Colon (tissue), 2 donors: Measurements from ENCODE around the gene TRIAP1.
"Not testable (repeated sequence)": the region's sequence is repeated elsewhere in the genome, so short reads cannot be mapped to it uniquely, and the experiment has no call there.

Source experiments
- FAIRE-seq: peaks from 2 replicates; lab custom pipeline; 2012; peaks lifted over from hg19 to GRCh38; lab: Jason Lieb, UNC
- donor health status: control.
- donor health status: control.

The TRIAP1 gene

DNA sequence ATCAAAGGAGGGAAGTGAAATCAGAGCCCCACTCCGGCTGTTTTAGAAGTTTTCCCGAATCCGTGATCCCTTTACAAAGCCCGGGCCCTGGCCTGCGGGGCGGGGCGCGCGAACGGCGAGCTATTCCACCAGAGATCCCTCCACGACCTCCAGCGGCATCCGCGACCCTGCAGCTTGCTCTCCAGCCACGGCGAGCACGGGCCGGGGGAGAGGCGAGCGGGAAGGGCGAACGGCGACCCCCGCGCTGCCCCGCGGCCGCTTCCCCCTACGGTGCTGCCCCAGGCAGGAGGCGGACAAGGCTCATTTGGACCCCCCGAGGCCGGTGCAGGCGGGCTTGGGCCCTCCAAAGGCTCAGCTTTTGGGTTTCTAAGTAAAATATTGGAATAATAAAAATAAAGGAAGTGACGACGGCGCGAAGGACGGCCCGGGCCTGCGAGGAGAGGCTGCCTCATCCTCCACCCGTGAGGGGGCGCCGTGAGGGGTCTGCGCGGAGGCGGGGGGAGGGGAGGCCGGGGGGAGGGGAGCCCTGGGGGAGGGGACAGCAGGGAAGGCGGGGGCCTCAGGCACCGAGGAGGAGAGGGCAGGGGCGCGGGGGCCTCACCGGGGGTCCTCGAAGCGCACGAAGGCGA lies 22.8 kb upstream of the TRIAP1 start:
- FAIRE-seq = no peak

- no peak for FAIRE-seq
Observed at GRCh38 chr12:120468325-120468820, 22.2 kb upstream of the TRIAP1 start.

DNA sequence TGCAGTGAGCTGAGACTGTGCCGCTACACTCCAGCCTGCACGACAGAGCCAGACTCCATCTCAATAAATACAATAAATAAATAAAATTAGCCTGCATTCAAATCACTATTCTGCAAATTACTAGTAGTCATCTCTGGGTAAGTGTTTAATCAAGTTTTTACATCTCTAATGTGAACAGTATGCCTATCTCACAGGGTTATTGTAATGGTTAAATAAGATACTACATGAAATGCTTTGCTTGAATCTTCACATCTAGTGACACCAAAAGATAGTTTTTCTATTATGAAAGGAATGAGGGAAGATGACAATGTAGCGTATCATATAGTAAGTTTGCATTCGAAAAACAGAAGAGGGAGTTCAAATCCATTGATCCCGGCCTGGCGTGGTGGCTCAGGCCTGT lies 21.3 kb upstream of the TRIAP1 start:
- no peak for FAIRE-seq

DNA sequence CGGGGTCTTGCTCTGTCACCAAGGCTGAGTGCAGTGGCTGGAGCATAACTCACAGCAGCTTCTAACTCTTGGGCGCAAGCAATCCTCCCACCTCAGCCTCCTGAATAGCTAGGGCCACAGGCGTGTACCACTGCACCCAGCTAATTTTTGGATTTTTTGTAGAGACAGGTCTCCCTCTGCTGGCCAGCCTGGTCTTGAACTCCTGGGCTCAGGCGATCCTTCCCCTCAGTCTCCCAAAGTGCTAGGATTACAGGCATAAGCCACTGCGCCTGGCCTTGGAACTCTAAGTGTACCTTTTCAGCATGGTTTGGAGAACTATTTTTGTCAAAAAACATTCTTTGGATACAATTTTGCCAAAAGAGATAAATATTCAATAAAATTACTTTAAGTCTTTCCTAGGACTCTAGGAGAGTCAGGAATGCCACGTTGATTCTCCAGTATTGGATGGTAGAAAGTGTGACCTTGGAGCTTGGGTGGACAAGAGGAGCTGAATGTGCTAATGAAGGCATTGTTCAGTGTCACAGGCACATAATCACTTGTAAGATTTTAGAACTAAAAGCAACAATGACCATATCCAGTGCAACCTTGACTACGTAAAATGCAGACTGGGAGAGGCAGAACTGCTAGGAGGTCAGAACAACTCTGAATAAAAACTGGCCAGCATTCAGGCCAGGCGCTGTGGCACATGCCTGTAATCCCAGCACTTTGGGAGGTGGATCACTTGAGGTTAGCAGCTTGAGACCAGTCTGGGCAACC lies 20.6 kb upstream of the TRIAP1 start:
- no peak for FAIRE-seq

- FAIRE-seq = no peak
Observed at GRCh38 chr12:120465756-120466155, 19.6 kb upstream of the TRIAP1 start.

- FAIRE-seq = no peak
Observed at GRCh38 chr12:120463712-120464111, 17.5 kb upstream of the TRIAP1 start.

- FAIRE-seq = no peak
Observed at GRCh38 chr12:120462099-120462640, 16.0 kb upstream of the TRIAP1 start.

- FAIRE-seq = no peak
Observed at GRCh38 chr12:120460157-120460556, 14.0 kb upstream of the TRIAP1 start.

GRCh38 chr12:120457133-120457532 lies 10.9 kb upstream of the TRIAP1 start:
- no peak for FAIRE-seq

GRCh38 chr12:120455302-120455701 lies 9.1 kb upstream of the TRIAP1 start:
- FAIRE-seq = no peak

DNA sequence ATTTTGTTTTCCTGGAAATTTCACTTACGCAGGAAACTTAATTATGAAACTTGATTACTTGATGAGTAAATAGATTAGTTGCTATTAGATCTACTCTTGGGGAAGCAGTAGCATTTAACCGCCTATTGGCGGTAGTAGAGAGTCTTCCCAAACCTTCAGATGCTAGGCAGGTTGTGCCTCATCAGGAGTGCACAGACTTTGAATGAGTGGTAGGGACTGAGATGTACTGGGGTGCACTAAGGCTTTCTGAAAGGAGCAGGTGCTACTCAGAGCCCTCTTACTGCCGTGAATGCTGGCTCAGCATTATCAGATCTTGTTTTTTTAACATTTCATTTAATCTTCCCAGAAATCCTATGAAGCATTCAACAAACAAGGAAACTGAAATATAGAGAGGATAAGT lies 7.8 kb upstream of the TRIAP1 start:
- FAIRE-seq = no peak

- FAIRE-seq = no peak
Observed at GRCh38 chr12:120453060-120453750, 7.0 kb upstream of the TRIAP1 start.

DNA sequence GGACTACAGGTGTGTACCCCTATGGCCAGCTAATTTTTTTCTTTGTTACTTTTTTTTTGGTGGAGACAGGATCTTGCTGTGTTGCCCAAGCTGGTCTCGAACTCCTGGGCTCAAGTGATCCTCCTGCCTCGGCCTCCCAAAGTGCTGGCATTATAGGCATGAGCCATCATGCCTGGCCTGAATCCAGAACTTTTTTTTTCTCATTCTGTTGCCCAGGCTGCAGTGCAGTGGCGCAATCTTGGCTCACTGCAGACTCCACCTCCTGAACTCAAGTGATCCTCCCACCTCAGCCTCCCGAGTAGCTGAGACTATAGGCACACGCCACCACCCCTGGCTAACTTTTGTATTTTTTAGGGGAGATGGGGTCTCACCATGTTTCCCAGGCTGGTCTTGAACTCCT lies 6.3 kb upstream of the TRIAP1 start:
- FAIRE-seq = not testable (repeated sequence)

- FAIRE-seq = no peak
Observed at GRCh38 chr12:120447992-120448391, 1.8 kb upstream of the TRIAP1 start.

GRCh38 chr12:120446844-120447178 lies 627 bp upstream of the TRIAP1 start:
- not testable (repeated sequence) for FAIRE-seq

DNA sequence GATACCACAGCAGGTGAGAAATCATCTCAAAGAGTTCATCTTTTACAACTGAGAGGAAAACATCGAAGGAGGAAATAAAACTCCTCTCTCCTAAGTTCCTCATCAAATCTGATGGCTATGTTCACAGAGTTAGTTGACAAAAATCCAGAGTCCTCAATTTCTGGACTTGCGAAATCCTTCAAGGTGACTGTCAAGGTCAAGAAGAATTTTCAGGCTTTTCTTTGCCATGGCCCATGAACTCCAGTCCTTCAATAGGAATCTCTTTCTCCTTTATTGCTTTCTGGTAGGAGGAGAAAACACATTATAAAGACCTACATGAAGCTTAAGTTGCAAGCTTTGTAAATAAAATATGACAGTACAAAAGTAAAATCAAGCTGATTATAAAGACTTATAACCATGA lies 1.5 kb downstream of the TRIAP1 start:
- no peak for FAIRE-seq

DNA sequence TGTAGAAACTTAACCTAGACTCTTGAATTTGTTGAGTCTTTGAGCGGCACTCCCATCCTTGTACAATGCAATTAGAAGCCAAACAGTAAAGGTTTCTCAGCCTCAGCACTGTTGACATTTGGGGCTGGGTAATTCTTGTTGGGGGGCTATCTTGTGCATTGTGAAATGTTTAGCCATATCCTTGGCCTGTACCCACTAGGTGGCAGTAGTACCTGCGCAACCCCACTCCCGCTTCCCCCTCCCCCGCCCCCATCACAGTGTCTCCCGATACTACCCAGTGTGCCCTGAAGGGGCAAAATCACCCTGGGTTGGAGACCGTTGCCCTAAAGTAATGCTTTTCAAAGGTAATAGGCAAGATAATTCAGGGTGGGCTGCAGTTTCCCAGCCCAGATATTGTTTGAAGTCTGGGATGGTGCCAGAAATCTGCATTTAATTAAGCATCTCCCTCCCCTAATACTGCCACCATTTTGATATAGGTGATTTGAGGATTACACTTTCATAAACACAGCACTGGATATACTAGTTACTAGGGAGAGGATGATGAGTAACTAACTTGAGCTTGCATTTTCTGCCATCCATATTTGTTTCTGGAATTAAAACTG lies 6.4 kb downstream of the TRIAP1 start:
- no peak for FAIRE-seq

DNA sequence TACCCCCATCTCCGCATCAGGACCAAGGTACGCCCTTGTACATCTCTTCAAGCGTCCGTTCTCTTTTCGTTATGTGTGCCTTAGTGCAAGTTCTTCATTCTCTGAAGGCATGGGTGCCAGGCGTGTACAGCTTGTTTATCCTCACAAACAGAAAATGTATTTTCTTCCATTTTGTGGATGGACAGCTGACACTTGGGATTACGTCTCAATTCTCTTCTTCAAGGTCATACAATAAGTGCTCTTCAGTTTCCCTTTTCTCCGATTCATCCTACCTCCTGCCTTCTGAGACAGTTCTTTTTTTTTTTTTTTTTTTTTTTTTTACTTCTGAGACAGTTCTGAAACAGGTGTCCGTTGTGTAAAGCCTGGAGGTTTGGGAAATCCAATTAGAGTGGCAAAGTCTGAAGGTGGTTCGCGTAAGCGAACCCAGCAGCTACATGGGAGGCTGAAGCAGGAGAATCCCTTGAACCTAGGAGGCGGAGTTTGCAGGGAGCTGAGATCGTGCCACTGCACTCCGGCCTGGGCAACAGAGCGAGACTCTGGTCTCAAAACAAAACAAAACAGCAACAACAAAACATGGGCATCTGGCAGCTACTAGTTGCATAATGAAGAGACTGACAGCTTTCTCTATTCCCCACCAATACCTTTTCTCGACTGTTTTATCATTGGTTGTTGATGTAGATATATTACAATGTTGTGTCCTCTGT lies 7.5 kb downstream of the TRIAP1 start:
- no peak for FAIRE-seq

GRCh38 chr12:120437735-120438494 lies 8.3 kb downstream of the TRIAP1 start, which contains the start of gene COX6A1:
Gene COX6A1 (plus strand): TSS chr12:120438113. CDS start chr12:120438127, 14 bp downstream.
- FAIRE-seq = no peak

GRCh38 chr12:120432772-120433525 lies 13.2 kb downstream of the TRIAP1 start:
- no peak for FAIRE-seq
